ENCODE data around the gene PSMD1. TPM values are rescaled to one million over a fixed set of nuclear protein-coding genes. Genes with fewer than 3 reads are reported as not detected.

PSMD1 gene
- polyA plus RNA-seq, 1 donor from 2014 or later = 83.8 TPM

GRCh38 chr2:231016566-231017230 lies 40.0 kb upstream of the PSMD1 start:
- H3K4me2 ChIP-seq (ENCODE audit: low read length) = no peak overlapping the region
- no peaks in the 10 kb centered on the region for H3K36me3 ChIP-seq (ENCODE audit: insufficient read depth, low read length)
- H3K79me2 ChIP-seq (replicated peaks; ENCODE audit: insufficient read depth, low read length) = no peaks in the 10 kb centered on the region
- no peaks in the 10 kb centered on the region for H3K9me2 ChIP-seq (ENCODE audit: insufficient read depth, low read length)
- H3K27ac ChIP-seq (ENCODE audit: low read length) = no peak overlapping the region
- no peak overlapping the region for H2AFZ ChIP-seq (ENCODE audit: low read depth, low read length)
- TF ChIP-seq EZH2 (IDR thresholded peaks at IDR 0.05; ENCODE audit: borderline replicate concordance, insufficient read depth, low read length, poor library complexity, severe bottlenecking) = no peak
- TF ChIP-seq RAD21 (conservative IDR thresholded peaks at IDR 0.05) = no peak
- TF ChIP-seq TAF1 (IDR thresholded peaks at IDR 0.05; ENCODE audit: low read depth) = no peak
- TF ChIP-seq, protein P1, sequence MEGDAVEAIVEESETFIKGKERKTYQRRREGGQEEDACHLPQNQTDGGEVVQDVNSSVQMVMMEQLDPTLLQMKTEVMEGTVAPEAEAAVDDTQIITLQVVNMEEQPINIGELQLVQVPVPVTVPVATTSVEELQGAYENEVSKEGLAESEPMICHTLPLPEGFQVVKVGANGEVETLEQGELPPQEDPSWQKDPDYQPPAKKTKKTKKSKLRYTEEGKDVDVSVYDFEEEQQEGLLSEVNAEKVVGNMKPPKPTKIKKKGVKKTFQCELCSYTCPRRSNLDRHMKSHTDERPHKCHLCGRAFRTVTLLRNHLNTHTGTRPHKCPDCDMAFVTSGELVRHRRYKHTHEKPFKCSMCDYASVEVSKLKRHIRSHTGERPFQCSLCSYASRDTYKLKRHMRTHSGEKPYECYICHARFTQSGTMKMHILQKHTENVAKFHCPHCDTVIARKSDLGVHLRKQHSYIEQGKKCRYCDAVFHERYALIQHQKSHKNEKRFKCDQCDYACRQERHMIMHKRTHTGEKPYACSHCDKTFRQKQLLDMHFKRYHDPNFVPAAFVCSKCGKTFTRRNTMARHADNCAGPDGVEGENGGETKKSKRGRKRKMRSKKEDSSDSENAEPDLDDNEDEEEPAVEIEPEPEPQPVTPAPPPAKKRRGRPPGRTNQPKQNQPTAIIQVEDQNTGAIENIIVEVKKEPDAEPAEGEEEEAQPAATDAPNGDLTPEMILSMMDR (IDR thresholded peaks at IDR 0.05; ENCODE audit: poor library complexity, severe bottlenecking) = no peak
- no peak for TF ChIP-seq SMC3 (conservative IDR thresholded peaks at IDR 0.05; ENCODE audit: poor library complexity)
- TF ChIP-seq POLR2AphosphoS5 (IDR thresholded peaks at IDR 0.05) = no peak
- no peak for TF ChIP-seq MXI1 (conservative IDR thresholded peaks at IDR 0.05; ENCODE audit: poor library complexity, severe bottlenecking)
- no peak for TF ChIP-seq EP300 (conservative IDR thresholded peaks at IDR 0.05; ENCODE audit: poor library complexity, severe bottlenecking)
- TF ChIP-seq REST (IDR thresholded peaks at IDR 0.05; ENCODE audit: borderline replicate concordance) = no peak
- no peak overlapping the region for H3K4me3 ChIP-seq (ENCODE audit: low read length)
- no peak overlapping the region for H3K9ac ChIP-seq (ENCODE audit: low read length)
- no peaks in the 10 kb centered on the region for H3F3A ChIP-seq (ENCODE audit: insufficient read depth, low read length, poor library complexity, severe bottlenecking)
- H4K20me1 ChIP-seq (ENCODE audit: insufficient read depth) = no peaks in the 10 kb centered on the region
- H3K27me3 ChIP-seq (ENCODE audit: insufficient read depth, low read depth, low read length) = no peaks in the 10 kb centered on the region
- no peaks in the 10 kb centered on the region for H3K9me3 ChIP-seq (ENCODE audit: low read length)

GRCh38 chr2:231017231-231017598 lies 39.5 kb upstream of the PSMD1 start:
- Histone ChIP-seq H3K9me2 (ENCODE audit: insufficient read depth, low read length) (no peaks in the 10 kb centered on the region), H3K4me3 (ENCODE audit: low read length) (no peak overlapping the region), H3K27ac (ENCODE audit: low read length) (no peak overlapping the region), H3F3A (ENCODE audit: insufficient read depth, low read length, poor library complexity, severe bottlenecking) (no peaks in the 10 kb centered on the region), H3K27me3 (ENCODE audit: insufficient read depth, low read depth, low read length) (no peaks in the 10 kb centered on the region), H3K79me2 (replicated peaks; ENCODE audit: insufficient read depth, low read length) (no peaks in the 10 kb centered on the region), H3K36me3 (ENCODE audit: insufficient read depth, low read length) (no peaks in the 10 kb centered on the region), H3K9ac (ENCODE audit: low read length) (no peak overlapping the region), H2AFZ (ENCODE audit: low read depth, low read length) (no peak overlapping the region), H3K4me2 (ENCODE audit: low read length) (no peak overlapping the region), H4K20me1 (ENCODE audit: insufficient read depth) (no peaks in the 10 kb centered on the region), H3K9me3 (ENCODE audit: low read length) (no peaks in the 10 kb centered on the region)
- TF ChIP-seq RAD21 (conservative IDR thresholded peaks at IDR 0.05) = no peak
- no peak for TF ChIP-seq TAF1 (IDR thresholded peaks at IDR 0.05; ENCODE audit: low read depth)
- TF ChIP-seq, protein P1 (IDR thresholded peaks at IDR 0.05; ENCODE audit: poor library complexity, severe bottlenecking) = no peak
- TF ChIP-seq MXI1 (conservative IDR thresholded peaks at IDR 0.05; ENCODE audit: poor library complexity, severe bottlenecking) = no peak
- TF ChIP-seq EZH2 (IDR thresholded peaks at IDR 0.05; ENCODE audit: borderline replicate concordance, insufficient read depth, low read length, poor library complexity, severe bottlenecking) = no peak
- TF ChIP-seq EP300 (conservative IDR thresholded peaks at IDR 0.05; ENCODE audit: poor library complexity, severe bottlenecking) = no peak
- TF ChIP-seq REST (IDR thresholded peaks at IDR 0.05; ENCODE audit: borderline replicate concordance) = no peak
